ENCODE data around the gene UPF2.

UPF2 gene

DNA sequence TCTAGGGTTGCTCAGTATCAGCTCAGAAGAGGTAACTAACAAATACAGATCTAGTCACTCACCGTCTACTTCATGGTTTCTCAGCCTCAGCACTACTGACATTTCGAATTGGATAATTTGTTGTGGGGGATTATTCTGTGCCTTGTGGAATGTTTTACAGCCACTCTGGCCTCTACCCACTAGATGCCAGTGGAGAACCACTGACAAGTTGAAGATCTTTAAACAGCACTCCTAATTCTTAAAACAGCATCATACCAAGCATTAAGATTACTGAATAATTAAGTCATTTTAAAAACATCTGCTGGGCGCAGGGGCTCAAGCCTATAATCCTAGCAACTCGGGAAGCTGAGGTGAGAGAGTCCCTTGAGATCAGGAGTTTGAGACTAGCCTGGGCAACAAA, 82.6 kb downstream of the UPF2 start:
- no peak for DNase-seq

DNA sequence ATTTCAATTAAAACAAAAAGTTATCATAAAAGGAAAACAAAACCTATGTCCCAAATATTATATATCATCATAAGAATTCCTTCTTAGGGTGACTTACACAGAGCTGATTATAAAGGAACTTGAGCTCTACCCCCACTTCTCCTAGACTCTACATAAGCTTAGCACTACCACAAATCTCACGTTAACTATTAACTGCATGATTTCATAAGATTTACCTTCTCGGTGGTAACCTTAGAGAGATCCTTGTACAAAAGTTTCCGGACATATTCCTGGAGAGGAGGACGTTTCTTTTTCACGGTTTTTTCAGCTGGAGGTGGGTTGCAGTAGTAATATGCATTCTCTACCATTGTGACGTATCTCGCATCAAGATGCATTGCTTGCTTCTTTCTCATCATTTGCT, 83.7 kb downstream of the UPF2 start:
- DNase-seq, result no peak

DNA sequence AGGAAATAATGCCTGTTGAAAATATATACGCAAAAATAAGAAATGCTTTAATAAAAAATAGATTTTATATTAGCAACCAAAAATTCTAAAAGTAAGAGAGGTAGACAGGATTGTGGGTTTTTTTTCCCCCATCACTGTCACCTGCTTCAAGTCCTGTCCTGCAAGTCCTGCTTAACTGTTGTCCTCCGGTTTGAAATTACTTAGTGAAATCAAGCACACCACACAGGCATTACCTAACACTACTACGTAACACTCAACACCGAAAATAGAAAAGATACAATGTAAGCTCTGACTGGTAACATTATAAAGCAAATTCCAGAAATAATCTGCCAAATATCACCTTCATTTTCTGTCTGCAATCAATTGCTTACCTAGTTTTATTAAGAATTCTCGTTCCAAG, 90.9 kb downstream of the UPF2 start:
- DNase-seq, result no peak

DNA sequence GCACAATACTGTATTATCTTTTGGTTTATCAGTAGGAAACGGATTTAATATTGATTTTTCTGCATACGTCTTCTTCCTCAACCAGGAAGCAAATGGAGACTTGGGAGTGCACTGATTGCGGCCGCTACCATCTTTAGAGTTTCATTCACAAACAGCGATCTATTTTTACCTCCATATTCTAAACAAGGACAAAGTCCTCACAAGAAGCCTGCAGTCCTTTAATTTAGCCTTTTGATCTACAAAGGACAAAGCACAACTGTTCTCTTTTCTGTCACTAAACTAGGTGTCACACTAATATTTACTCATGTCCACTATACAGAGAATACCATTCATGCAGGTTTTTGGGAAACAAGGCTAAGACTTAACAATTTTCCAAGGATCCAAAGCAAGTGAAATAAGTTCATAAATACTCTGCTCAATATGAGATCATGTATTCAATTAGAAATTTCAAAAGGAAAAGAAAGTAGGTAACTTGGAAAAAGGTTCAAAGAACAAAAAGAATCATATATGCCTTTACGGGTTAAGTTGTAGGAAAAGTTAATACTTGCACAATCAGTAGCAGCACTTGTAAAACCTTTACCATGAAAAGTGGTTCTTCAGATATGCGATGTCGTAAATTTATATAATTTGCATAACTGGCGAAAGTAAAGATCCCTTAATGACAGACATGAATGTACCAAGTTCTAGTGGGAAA, 92.1 kb downstream of the UPF2 start:
- no peak for DNase-seq

DNA sequence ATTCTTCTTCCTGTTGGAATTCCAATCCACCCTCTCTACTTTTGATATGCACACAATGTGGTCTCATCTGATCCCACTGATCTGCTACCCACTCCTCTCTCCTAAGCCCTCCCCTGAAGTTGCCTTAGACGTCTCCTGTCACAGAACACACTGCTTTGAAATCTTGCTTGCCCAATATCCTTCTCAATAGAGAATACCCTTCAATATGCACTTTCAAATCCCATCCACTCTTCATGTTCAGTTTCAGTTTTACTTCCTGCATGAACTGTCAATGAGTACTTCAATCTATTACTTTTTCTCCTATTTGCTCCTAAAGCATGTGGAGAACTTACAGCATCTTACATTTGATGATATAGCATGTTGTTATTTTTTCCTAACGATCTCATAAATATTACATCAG, 93.5 kb downstream of the UPF2 start:
- DNase-seq, result no peak

DNA sequence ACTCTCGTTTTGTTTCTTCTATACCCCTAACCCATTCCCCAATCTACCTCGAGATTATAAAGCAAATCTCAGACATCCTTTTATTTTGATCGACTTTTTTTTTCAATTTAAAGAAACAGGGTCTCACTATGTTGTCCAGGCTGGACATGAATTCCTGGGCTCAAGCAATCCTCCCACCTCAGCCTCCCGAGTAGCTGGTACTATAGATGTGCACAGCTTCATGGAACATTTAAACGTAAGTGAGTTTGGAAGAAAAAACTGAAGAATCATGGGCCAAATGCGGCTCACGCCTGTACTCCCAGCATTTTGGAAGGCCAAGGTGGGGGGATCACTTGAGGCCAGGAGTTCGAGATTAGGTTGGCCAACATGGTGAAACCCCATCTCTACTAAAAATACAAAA, 96.0 kb downstream of the UPF2 start:
- no peak for DNase-seq

DNA sequence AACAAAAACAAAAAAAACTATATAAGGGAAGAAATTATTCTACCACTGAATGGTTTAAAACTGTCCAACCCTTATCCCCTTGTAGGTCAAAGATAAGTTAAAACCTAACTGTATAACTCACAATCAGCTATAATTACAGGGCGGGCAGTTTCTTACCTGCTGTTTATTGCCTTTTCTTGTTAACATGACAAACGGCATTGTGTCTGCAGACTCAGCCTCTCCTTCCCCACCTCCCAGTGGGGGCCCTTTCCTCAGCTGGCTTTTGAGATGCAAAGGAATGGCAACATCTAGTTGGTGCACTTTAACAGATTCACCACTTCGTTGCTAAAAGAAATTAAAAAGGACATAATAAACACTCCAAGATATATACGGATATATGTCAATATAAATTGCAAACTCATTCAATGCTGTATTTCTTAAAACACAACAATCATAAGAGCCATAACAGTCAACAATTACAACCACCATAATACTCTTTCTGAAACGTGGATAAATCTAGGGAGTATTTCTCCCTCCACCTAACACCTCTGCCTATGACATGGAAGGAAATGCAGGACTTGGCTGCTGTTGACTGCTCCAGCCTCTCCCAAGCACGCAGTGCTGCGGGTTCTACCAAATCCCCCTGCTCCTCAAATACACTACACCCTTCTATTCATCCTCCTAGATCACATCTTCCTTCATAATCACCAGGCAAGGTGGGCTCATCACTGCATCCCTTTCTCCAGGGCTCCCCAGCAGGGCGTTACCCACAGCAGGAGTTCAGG, 106.0 kb downstream of the UPF2 start:
- no peak for DNase-seq

DNA sequence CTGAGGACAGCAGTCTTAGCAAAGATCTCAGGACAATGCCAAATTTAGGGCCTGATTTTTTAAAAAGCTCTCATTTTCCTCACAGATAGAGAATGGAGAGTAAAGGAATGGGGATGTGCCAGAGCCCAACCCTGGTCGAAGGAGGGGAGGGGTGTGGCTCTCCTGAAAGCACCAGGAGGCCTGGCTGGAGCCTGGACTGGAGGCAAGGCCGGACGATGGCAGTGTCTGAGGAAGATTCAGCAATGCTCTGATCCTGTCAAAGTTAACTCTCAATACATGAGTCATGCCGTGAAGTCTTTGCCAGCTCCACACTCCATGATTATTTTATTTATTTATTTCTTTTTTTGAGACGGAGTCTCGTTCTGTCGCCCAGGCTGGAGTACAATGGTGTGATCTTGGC, 108.3 kb downstream of the UPF2 start:
- no peak for DNase-seq

DNA sequence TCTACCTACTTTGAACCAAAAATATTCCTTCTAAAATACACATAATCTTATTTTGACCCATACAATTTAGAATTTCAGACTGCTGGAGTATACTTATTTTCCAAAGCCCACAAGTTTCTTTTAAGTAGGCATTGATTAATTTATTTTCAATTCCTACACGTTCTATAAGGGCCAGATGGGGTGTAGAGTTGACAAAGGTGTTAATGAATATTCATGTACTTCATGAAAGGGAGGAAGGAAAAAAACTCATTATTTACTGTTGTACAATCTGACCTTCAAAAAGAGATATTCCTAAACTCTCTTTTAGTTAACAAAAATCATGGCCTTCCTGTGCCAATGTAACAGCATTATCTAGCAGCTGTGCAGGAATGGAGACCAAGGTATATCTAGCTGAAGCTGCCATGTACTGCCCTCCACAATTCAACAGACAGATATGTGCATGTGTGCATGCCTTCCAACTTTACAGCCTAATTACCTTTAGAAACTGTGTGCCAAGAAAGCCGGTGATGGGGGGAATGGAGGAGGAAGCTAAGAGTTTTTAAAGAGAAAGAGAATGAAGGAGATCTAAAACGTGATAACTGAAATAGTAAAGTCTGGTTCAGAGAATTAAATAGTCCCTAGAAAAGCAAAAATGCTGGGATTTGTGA, 108.9 kb downstream of the UPF2 start:
- no peak for DNase-seq

DNA sequence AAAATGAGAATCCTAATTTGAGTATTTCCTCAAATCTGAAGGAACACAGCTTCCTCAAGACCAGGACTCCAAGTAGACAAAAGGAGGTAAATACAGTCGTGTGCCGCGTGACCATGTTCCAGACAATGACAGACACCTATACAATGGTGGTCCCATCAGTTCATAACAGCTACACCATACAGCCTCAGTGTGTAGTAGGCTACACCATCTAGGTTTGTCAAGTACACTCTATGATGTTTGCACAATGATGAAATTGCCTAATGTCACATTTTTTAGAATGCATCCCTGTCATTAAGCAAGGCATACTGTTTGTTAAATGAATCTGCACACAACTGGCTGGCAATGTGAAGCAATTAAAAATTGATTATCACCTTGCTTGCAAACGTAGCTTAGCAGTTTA, 111.6 kb downstream of the UPF2 start:
- peak in 1 of 2 experiments; percentile 0 for DNase-seq

DNA sequence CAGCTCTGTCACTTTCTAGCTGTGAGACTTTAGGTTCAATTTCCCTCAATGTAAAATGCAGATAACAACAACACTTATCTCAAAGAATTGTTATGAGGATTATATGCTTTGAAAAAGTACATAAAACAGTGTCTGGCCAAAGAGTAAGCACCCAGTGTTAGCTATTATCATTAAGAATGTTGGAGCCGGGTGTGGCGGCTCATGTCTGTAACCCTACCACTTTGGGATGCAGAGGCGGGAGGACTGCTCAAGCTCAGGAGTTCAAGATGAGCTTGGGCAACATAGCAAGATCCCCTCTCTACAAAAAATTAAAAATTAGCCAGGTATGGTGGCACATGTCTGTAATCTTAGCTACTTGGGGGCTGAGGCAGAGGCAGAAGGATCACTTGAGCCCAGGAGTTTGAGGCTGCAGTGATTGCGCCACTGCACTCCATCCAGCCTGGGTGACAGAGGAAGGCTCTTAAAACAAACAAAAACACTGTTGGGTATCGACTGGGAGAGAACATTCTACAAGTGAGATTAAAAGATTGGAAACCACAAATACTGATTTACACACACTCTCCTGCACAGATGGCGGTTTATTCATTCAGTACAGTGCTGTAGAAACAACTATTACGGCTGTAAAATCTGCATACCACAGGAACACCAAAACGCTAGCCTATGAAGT, 112.2 kb downstream of the UPF2 start:
- no peak for DNase-seq

DNA sequence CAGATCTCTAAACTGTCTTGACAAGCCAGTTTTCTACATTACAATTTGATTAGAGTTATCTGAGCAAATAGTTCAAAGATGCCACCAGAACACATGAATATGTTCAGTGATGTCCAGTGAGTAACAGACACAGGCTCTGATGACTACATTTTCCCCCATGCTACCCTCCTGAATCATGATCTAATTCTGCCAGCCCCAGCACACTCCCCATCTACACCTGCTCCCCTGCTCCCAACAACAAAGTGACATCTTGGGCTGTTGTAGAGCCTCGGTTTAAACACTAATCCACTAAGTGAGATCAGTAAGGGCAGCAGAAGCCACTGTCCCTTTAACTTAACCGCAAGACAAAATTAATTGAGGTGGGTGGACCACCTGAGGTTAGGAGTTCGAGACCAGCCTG, 114.9 kb downstream of the UPF2 start:
- DNase-seq, result no peak

DNA sequence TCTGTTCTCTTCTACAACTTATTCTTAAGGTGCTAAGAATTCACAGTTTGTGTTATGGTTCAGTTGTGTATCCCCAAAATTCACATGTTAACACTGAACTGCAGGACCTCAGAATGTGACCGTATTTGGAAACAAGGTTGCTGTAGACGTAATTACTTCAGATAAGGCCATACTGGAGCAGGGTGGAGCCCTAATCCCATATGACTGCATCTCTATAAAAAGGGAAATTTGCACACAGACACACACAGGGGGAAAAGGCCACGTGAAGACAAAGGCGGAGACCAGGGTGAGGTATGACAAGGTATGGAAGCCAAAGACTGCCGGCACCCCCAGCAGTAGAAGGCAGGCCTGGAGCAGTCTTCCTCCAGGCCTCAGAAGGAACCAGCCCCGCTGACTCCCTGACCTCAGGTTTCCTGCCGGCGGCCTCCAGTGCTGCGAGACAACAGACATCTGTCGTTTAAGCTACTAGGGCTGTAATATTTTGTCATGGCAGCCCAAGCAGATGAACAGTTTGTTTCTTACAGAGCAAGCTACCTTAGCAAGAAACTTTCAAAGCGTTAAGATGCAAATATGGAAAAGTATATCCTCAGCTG, 120.7 kb downstream of the UPF2 start:
- no peak for DNase-seq

DNA sequence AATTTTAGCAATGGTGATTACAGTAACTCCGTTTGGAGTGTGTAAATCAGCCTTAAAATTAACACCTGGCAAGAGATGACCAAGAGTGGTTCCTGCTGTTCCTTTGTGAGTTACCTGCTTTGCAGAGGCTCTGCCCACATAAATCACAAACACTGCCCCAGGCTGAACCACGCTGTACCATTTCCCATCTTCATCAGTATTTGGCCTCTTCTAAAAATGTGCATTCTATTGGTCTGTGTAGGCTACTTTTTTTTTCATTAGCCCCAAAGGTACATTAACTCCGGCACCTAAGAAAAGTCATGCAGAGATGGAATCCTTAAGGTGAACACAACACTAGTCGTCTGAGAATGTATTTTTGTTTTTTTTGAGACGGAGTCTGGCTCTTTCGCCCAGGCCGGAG, 123.3 kb downstream of the UPF2 start:
- DNase-seq, result peak in 1 of 2 experiments; percentile 47

DNA sequence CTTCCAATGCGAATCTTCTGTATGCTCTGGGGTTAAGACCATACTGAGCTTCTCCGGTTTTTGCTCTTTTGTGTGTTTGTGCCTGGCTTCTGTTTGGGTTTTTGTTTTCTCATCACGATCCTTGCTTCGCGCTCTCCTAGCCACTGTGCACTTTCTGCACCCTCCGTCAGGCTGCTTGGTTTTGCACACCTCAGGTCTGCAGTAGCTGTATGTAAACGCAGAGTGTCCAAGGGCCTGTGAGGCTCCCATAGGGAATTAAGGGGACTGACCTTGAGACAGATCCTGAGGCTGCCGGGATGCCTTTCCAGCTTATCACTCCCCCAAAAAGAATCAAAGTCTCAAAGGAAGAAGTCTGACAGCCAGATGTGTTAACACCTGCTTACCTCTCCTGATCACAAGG, 124.2 kb downstream of the UPF2 start:
- DNase-seq, result no peak

DNA sequence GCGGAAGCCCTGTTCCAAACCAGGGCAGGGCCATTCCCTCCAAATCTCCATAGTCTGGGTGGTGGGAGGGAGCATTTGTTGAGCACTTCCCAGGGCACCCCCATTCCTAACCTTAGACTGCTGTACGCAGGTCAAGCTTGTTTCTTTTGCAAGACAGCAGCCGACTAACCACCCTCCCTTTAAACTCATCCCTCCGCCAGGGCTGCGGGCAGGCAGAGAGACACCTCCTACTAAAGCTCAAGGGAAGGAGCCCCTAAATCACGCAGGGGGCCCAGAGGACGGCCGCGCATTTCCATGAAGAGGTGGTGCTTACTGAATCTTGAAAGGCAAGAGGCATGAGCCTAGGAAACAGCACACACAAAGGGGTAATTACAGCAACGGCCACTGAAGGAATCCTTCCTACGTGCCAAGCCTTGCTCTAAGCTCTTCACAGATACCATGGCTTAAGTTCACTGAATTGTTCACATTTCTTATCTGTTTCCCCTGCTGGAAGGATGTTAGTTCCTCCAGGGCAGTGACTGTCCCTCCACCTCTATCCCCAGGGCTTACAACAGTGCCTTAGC, 129.4 kb downstream of the UPF2 start:
- no peak for DNase-seq

DNA sequence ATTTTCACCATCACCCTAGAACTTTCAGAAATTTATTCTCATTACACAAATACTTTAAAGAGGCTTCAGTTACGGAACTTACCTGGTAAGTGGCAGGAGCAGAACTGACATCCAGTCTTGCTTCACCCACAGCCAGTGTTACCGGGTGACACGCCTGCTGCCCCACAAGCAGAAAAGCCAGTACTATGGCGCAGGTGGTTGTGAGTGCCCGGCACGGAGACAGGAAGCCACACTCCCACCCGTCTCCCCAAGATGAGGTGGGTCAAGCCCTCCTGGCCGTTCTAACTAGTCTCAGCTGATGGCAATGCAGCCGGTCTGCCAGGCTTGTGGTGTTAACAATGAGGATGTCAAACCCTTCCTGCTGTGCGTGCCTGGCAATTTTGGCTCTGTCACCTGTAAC, 132.5 kb downstream of the UPF2 start:
- no peak for DNase-seq

DNA sequence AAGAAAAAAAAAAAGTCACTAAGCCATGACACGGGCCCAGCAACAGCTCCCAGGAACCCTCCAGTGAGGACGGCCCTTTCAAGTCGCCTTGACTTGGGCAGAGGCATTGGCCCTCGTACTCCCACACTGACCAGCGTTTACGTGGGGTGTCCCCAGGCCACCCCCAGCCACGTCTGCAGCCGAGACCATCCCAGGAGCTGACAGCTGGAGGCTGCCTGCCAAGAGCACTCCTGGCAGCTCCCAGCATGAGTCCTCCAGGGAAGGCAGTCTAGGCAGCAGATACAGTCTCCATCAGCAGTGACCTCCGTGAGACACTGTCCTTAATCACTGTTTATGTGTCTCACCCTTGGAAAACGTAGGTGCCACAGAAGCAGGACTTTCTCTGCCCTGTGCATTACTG, 133.0 kb downstream of the UPF2 start:
- no peak for DNase-seq

DNA sequence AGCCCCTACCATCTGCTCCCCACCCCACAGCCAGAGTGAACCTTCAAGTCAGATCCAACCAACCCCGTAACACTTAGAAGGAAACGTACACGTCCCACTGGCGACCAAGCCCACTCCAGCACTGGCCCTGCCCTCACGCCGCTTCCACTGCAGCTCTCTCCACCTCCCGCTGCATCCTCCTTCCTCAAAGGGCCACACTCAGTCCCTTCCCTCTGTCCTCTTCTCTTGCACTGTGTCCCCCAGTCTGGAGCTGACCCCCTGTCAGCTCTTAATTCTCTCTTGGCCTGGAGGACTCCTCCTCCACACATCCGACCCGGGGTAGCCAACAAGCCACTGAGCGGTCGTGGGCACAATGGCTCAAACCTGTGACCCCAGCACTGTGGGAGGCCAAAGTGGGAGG, 133.6 kb downstream of the UPF2 start:
- no peak for DNase-seq

DNA sequence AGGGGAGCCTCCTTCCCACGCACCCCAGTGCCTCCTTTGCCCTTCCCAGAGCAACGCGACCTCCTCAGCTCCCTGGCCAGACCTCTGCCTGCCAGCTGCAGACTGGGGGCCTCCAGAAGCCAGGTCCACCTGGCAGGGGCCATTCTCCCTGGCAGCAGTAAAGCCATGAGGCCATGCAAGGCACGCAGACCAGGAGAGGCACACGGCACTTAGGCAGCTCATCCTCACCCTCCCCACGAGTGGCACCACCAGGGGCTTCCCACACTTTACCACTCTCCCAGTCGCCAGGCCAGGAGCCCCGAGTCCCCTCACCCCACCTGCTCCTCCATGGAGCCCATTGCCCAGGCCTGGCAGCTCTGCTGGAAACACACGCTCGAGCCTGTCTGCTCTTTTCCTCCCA, 134.1 kb downstream of the UPF2 start:
- no peak for DNase-seq

DNA sequence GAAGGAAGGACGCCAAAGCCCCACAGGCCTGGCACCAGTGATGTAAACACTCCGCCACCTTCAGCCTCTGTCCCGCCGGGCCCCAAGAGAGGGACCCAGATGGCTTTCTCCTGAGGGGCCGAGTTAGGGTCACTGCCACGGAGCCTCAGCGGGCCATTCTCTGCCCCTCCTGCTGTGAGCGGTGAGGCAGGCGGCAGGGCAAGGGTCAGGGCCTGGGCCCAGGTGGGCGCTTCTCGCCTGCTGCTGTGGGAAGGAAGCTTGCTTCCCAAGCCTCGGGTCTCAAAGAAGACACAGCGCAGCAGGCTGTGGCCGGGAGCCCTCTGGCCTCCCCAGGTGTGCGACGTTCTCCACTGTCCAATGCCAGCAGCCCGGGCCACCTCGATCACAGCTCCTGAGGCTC, 134.7 kb downstream of the UPF2 start:
- no peak for DNase-seq

DNA sequence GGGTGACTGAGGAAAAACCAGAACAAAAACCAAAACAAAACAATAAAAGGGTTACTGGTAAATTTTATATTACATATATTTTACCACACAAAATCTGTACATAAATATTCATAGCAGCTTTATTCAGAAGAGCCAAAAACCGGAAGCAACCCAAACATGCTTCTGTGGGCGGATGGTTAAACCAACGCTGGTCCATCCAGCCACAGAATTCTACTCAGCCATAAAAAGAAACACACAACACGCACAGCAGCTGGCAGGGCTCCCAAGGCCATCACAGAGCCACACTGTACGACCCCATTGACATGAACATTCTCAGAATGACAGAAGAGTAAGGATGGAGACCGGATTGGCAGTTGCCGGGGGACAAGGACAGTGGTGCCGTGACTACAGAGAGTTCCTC, 135.9 kb downstream of the UPF2 start:
- no peak for DNase-seq

DNA sequence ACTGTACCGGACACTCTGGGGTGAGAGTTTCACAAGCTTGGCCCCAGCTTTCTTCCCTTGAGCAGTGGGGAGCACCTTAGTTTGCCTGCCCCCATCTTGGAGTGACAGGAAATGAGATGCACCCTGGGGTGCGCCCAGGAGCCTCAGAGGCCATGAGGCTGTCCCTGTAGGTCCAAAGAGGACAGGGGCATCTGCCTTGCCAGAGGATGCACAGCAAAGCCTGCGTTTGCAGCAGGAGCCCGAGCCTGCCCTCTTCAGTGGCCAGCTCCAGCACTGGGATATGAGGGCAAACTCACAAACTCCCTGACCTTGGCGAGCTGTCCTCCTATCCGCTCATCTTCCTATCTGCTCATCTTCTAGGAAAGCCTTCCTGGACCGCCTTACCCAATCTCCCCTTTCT, 140.0 kb downstream of the UPF2 start:
- no peak for DNase-seq
